HepG2 (cell line): ENCODE measurements around the gene ZSCAN21. TPM values are rescaled to one million over a fixed set of nuclear protein-coding genes. Genes with fewer than 3 reads are reported as not detected.

Source experiments
- ARID2 ChIP-seq: sonication (generic); formaldehyde crosslinking; IDR thresholded peaks from 2 replicates; pipeline ENCODE4 v1.8.1; 2022; ENCODE audit warnings: mild to moderate bottlenecking, missing genetic modification reagents, borderline replicate concordance
- ATF7-NPFF ChIP-seq: sonication (generic); formaldehyde crosslinking; IDR thresholded peaks from 2 replicates; pipeline ENCODE4 v1.8.1; 2023; ENCODE audit warnings: mild to moderate bottlenecking, low read depth, missing genetic modification reagents, moderate library complexity
- CREB3 ChIP-seq: sonication (generic); formaldehyde crosslinking; IDR thresholded peaks from 2 replicates; pipeline ENCODE4 v1.5.0; 2020; ENCODE audit warnings: missing genetic modification reagents
- DDIT3 ChIP-seq: sonication (generic); formaldehyde crosslinking; IDR thresholded peaks from 2 replicates; pipeline ENCODE4 v1.4.0; 2020; ENCODE audit warnings: mild to moderate bottlenecking, missing genetic modification reagents
- ELF1 ChIP-seq: sonication (generic); formaldehyde crosslinking; IDR thresholded peaks from 2 replicates; pipeline ENCODE4 v1.4.0; 2020; ENCODE audit warnings: missing genetic modification reagents
- FIP1L1 ChIP-seq: fragments of 200-400 bp; formaldehyde crosslinking; IDR thresholded peaks from 2 replicates; pipeline ENCODE4 v1.6.1; 2018; ENCODE audit warnings: low read depth, mild to moderate bottlenecking, low read length, moderate library complexity, borderline replicate concordance; ENCODE audit not compliant: insufficient read depth
- FOXO1 ChIP-seq: sonication (generic); formaldehyde crosslinking; IDR thresholded peaks from 2 replicates; pipeline ENCODE4 v1.4.0; 2020; ENCODE audit warnings: missing genetic modification reagents
- HNF4G ChIP-seq, 2 experiments: sonication (generic) in 1 of 2; formaldehyde crosslinking in 1 of 2; IDR thresholded peaks; 2 replicates each; pipeline versions ENCODE4 v1.4.0 to v1.6.1; 2011 to 2020; ENCODE audit warnings: borderline replicate concordance in 2 of 2, low read depth in 2 of 2, mild to moderate bottlenecking in 2 of 2, low read length in 1 of 2, missing genetic modification reagents in 1 of 2, moderate library complexity in 1 of 2
- ISL2 ChIP-seq: sonication (generic); formaldehyde crosslinking; IDR thresholded peaks from 2 replicates; pipeline ENCODE4 v1.5.0; 2020; ENCODE audit warnings: missing genetic modification reagents
- MEIS1 ChIP-seq: sonication (generic); formaldehyde crosslinking; IDR thresholded peaks from 2 replicates; pipeline ENCODE4 v1.9.0; 2021; ENCODE audit warnings: mild to moderate bottlenecking, missing genetic modification reagents, moderate library complexity, borderline replicate concordance
- NBN ChIP-seq: fragments of 450-650 bp; conservative IDR thresholded peaks from 2 replicates; pipeline ENCODE4 v1.6.1; 2017
- NFE2L2 ChIP-seq: fragments of 150-350 bp; IDR thresholded peaks from 2 replicates; pipeline ENCODE4 v1.6.1; 2014; ENCODE audit warnings: low read length
- NR3C1 ChIP-seq: sonication (generic); formaldehyde crosslinking; IDR thresholded peaks from 2 replicates; pipeline ENCODE4 v1.4.0; 2020; ENCODE audit warnings: missing genetic modification reagents
- RAD51 ChIP-seq: fragments of 450-650 bp; IDR thresholded peaks from 2 replicates; pipeline ENCODE4 v1.6.1; 2016; ENCODE audit warnings: borderline replicate concordance
- RFX5 ChIP-seq: IDR thresholded peaks from 2 replicates; pipeline ENCODE4 v1.6.1; 2011; ENCODE audit warnings: low read depth, low read length, improper control_type of control experiment
- SOX6 ChIP-seq, 2 experiments: fragments of 450-650 bp in 1 of 2; sonication (generic) in 1 of 2; formaldehyde crosslinking in 1 of 2; IDR thresholded peaks; 2 replicates each; pipeline versions ENCODE4 v1.4.0 to v1.6.1; 2017 to 2020; ENCODE audit warnings: antibody characterized with exemption in 1 of 2, mild to moderate bottlenecking in 1 of 2, missing genetic modification reagents in 1 of 2
- SP1 ChIP-seq, 2 experiments: fragments of 450-650 bp in 1 of 2; sonication (generic) in 1 of 2; formaldehyde crosslinking in 1 of 2; IDR thresholded peaks; 2 replicates each; pipeline versions ENCODE4 v1.4.0 to v1.6.1; 2016 to 2020; ENCODE audit warnings: missing genetic modification reagents in 1 of 2
- SP140L ChIP-seq: sonication (generic); formaldehyde crosslinking; IDR thresholded peaks from 2 replicates; pipeline ENCODE4 v1.4.0; 2020; ENCODE audit warnings: missing genetic modification reagents, borderline replicate concordance
- ZFP62 ChIP-seq: sonication (generic); formaldehyde crosslinking; IDR thresholded peaks from 2 replicates; pipeline ENCODE4 v1.4.0; 2020; ENCODE audit warnings: missing genetic modification reagents
- ZNF263 ChIP-seq: sonication (generic); formaldehyde crosslinking; IDR thresholded peaks from 2 replicates; pipeline ENCODE4 v1.4.0; 2020; ENCODE audit warnings: missing genetic modification reagents
- ZNF367 ChIP-seq: sonication (generic); formaldehyde crosslinking; IDR thresholded peaks from 2 replicates; pipeline ENCODE4 v1.4.0; 2020; ENCODE audit warnings: missing genetic modification reagents, borderline replicate concordance
- ZNF496 ChIP-seq: sonication (generic); formaldehyde crosslinking; IDR thresholded peaks from 2 replicates; pipeline ENCODE4 v1.8.1; 2023; ENCODE audit warnings: mild to moderate bottlenecking, moderate library complexity, missing genetic modification reagents; ENCODE audit not compliant: insufficient replicate concordance
- ZNF510 ChIP-seq: sonication (generic); formaldehyde crosslinking; IDR thresholded peaks from 2 replicates; pipeline ENCODE4 v1.4.0; 2020; ENCODE audit warnings: low read depth, mild to moderate bottlenecking, missing genetic modification reagents
- ZNF513 ChIP-seq: sonication (generic); formaldehyde crosslinking; conservative IDR thresholded peaks from 2 replicates; pipeline ENCODE4 v1.5.0; 2020; ENCODE audit warnings: missing genetic modification reagents
- ZNF543 ChIP-seq: sonication (generic); formaldehyde crosslinking; IDR thresholded peaks from 2 replicates; pipeline ENCODE4 v1.4.0; 2020; ENCODE audit warnings: mild to moderate bottlenecking, missing genetic modification reagents
- ZNF572 ChIP-seq: sonication (generic); formaldehyde crosslinking; IDR thresholded peaks from 2 replicates; pipeline ENCODE4 v1.5.1; 2020; ENCODE audit warnings: mild to moderate bottlenecking, missing genetic modification reagents
- ZNF660 ChIP-seq: sonication (generic); formaldehyde crosslinking; IDR thresholded peaks from 2 replicates; pipeline ENCODE4 v1.5.1; 2020; ENCODE audit warnings: mild to moderate bottlenecking, low read depth, missing genetic modification reagents, borderline replicate concordance
- ZNF703 ChIP-seq: sonication (generic); formaldehyde crosslinking; IDR thresholded peaks from 2 replicates; pipeline ENCODE4 v1.5.1; 2020; ENCODE audit warnings: missing genetic modification reagents, mild to moderate bottlenecking, moderate library complexity, borderline replicate concordance
- ZNF746 ChIP-seq: sonication (generic); formaldehyde crosslinking; IDR thresholded peaks from 2 replicates; pipeline ENCODE4 v1.8.0; 2022; ENCODE audit warnings: mild to moderate bottlenecking, missing genetic modification reagents
- ZNF839 ChIP-seq: sonication (generic); formaldehyde crosslinking; IDR thresholded peaks from 2 replicates; pipeline ENCODE4 v1.4.0; 2020; ENCODE audit warnings: missing genetic modification reagents, mild to moderate bottlenecking, borderline replicate concordance
- polyA plus RNA-seq, 8 experiments: library from polyadenylated mRNA; depleted of rRNA in 3 of 8; stranded (reverse) in 7 of 8; unstranded in 1 of 8; fragments of >200 nt; fragmentation: Illumina TruSeq in 4 of 8; extraction: Trizol in 4 of 8; gene quantifications; 2 replicates each; pipeline versions ENCODE4 v1.2.1 to v1.2.3, GENCODE V29; 2011 to 2016; ENCODE audit warnings: low read depth in 4 of 8, missing spikeins in 1 of 8, mixed read lengths in 1 of 8; ENCODE audit not compliant: insufficient read depth in 1 of 8
- total RNA-seq, 5 experiments: library from RNA; depleted of rRNA; stranded (reverse); fragments of >200 nt; fragmentation: Illumina TruSeq; extraction: Trizol; gene quantifications; 2 replicates each; pipeline ENCODE4 v1.2.3, GENCODE V29; 2016; ENCODE audit warnings: low read depth in 1 of 5

ZSCAN21 gene
- total and polyA plus RNA-seq, 2 of the 13 experiments (the other 11 are each of a cell fraction or from before 2014, with no cell fraction given) = 7.0 to 10.0 TPM

- TF ChIP-seq RAD51 = no peak
- no peak for TF ChIP-seq NBN
- TF ChIP-seq SOX6 (IDR thresholded peaks at IDR 0.05) = no peak
- peak; percentile 84 for TF ChIP-seq SOX6 (CRISPR knock-in tag; IDR thresholded peaks at IDR 0.05)
- no peak for TF ChIP-seq ZNF572 (CRISPR knock-in tag)
- TF ChIP-seq ZNF367 (CRISPR knock-in tag) = no peak
- no peak for TF ChIP-seq ELF1 (CRISPR knock-in tag)
- TF ChIP-seq ARID2 (CRISPR knock-in tag) = no peak
- TF ChIP-seq ZNF496 (CRISPR knock-in tag) = no peak
- no peak for TF ChIP-seq MEIS1 (CRISPR knock-in tag)
- no peak for TF ChIP-seq SP140L (CRISPR knock-in tag)
- TF ChIP-seq ZNF746 (CRISPR knock-in tag) = no peak
- no peak for TF ChIP-seq CREB3
- no peak for TF ChIP-seq DDIT3 (CRISPR knock-in tag)
- TF ChIP-seq ZNF703 (CRISPR knock-in tag) = no peak
- TF ChIP-seq FIP1L1 = no peak
- peak; percentile 90 for TF ChIP-seq HNF4G (IDR thresholded peaks at IDR 0.05; ENCODE audit: borderline replicate concordance, low read depth, low read length)
- peak; percentile 84; the same call in 1 of the 2 replicates for TF ChIP-seq HNF4G (CRISPR knock-in tag; IDR thresholded peaks at IDR 0.05; ENCODE audit: borderline replicate concordance, low read depth)
- TF ChIP-seq NFE2L2 = no peak
- peak; percentile 83; the same call in 1 of the 2 replicates for TF ChIP-seq FOXO1 (CRISPR knock-in tag)
- no peak for TF ChIP-seq RFX5
- no peak for TF ChIP-seq ZNF513 (CRISPR knock-in tag)
- TF ChIP-seq ZNF263 (CRISPR knock-in tag) = no peak
- no peak for TF ChIP-seq ZFP62 (CRISPR knock-in tag)
- TF ChIP-seq SP1 (IDR thresholded peaks at IDR 0.05) = no peak
- TF ChIP-seq SP1 (CRISPR knock-in tag; IDR thresholded peaks at IDR 0.05) = no peak
- no peak for TF ChIP-seq ZNF510 (CRISPR knock-in tag)
- TF ChIP-seq ZNF543 (CRISPR knock-in tag) = 0 out of 2 replicates have a peak, but pooled peaks have one; percentile 54
- no peak for TF ChIP-seq ZNF839 (CRISPR knock-in tag)
- TF ChIP-seq NR3C1 (CRISPR knock-in tag) = no peak
- TF ChIP-seq ZNF660 (CRISPR knock-in tag) = no peak
- TF ChIP-seq ISL2 (CRISPR knock-in tag) = peak; percentile 40; the same call in 1 of the 2 replicates
- TF ChIP-seq ATF7-NPFF (CRISPR knock-in tag) = no peak; the same call in 1 of the 2 replicates
These were observed 29.5 kb downstream of the ZSCAN21 start (continued) for GRCh38 chr7:100079024-100079560.
